H1 (cell line): ENCODE results near the gene SHMT1. TPM values are rescaled to one million over a fixed set of nuclear protein-coding genes. Genes with fewer than 3 reads are reported as not detected.

Experiments
- microRNA-seq, 2 experiments: library from miRNA; unstranded; fragments of <30 nt; microRNA quantifications; one replicate each; pipeline versions ENCODE4 to v1.2.0, GENCODE V29; 2016 to 2020; ENCODE audit warnings: borderline microRNAs expressed in 2 of 2, borderline number of aligned reads in 2 of 2, borderline replicate concordance in 1 of 2
- polyA plus RNA-seq, 7 experiments: library from polyadenylated mRNA; depleted of rRNA in 3 of 7; stranded (reverse) in 5 of 7; unstranded in 2 of 7; fragments of >200 nt in 5 of 7; fragments of 200-250 nt in 2 of 7; gene quantifications; 1 replicate in 5 of 7; 2 replicates in 1 of 7; 4 replicates in 1 of 7; pipeline versions ENCODE4 v1.2.1 to v1.2.3, GENCODE V29; 2011 to 2013; ENCODE audit warnings: missing spikeins in 2 of 7, mixed read lengths in 2 of 7
- small RNA-seq: library from polyadenylated mRNA; stranded (forward); fragments of <200 nt; extraction: miRNeasy Mini kit (QIAGEN cat#:217004); gene quantifications from one replicate; pipeline ENCODE3, GENCODE V24; 2013; ENCODE audit not compliant: insufficient read depth
- total RNA-seq: library from RNA; stranded (reverse); fragmentation: NEBNext Ultra II Directional; extraction: Animal tissue kit (Norgen Biotek cat#: 25700); gene quantifications from 2 replicates; pipeline ENCODE4 v1.2.1, GENCODE V29; 2021

Gene SHMT1
- total and polyA plus RNA-seq, 2 of the 8 experiments (the other 6 are each of a cell fraction or from before 2014, with no cell fraction given), result 30.7 to 39.3 TPM

Small RNA genes lying within 50 kb of the gene (microRNA-seq; reads per million reads assigned to microRNA genes)
- gene MIR6778, result 0 reads per million in 2 experiments

Small RNA genes lying within 50 kb of the gene (small RNA-seq; reads per million reads assigned to genes)
- not detected for gene AL353997.5

Other genes starting within 250 kb of the SHMT1 start
- gene ALKBH5, start 179.7 kb downstream of the SHMT1 start, total RNA-seq, result 86.4 and 86.6 TPM in 2 replicates
- 63.7 and 66.5 TPM in 2 replicates for gene ALKBH5, start 179.7 kb downstream of the SHMT1 start, polyA plus RNA-seq (2011; rRNA removed)
- gene LLGL1, start 137.9 kb downstream of the SHMT1 start, total RNA-seq, result 71.3 and 72.8 TPM in 2 replicates
- gene LLGL1, start 137.9 kb downstream of the SHMT1 start, polyA plus RNA-seq (2011; rRNA removed), result 107 and 137 TPM in 2 replicates
- gene FLII, start 104.8 kb downstream of the SHMT1 start, total RNA-seq, result 300 and 324 TPM in 2 replicates
- gene FLII, start 104.8 kb downstream of the SHMT1 start, polyA plus RNA-seq (2011; rRNA removed), result 549 and 674 TPM in 2 replicates
- gene MIEF2, start 102.9 kb downstream of the SHMT1 start, total RNA-seq, result 9.9 and 12.4 TPM in 2 replicates
- 24.9 and 39.6 TPM in 2 replicates for gene MIEF2, start 102.9 kb downstream of the SHMT1 start, polyA plus RNA-seq (2011; rRNA removed)
- gene TOP3A, start 48.6 kb downstream of the SHMT1 start, total RNA-seq, result 46.2 and 54.3 TPM in 2 replicates
- gene TOP3A, start 48.6 kb downstream of the SHMT1 start, polyA plus RNA-seq (2011; rRNA removed), result 21.5 and 23.4 TPM in 2 replicates
- gene SMCR8, start 48.3 kb downstream of the SHMT1 start, total RNA-seq, result 18.5 and 19.0 TPM in 2 replicates
- 6.9 and 8.9 TPM in 2 replicates for gene SMCR8, start 48.3 kb downstream of the SHMT1 start, polyA plus RNA-seq (2011; rRNA removed)
- not detected in 2 replicates for gene EVPLL, start 14.2 kb upstream of the SHMT1 start, total RNA-seq
- gene EVPLL, start 14.2 kb upstream of the SHMT1 start, polyA plus RNA-seq (2011; rRNA removed), result 0.06 and 0.13 TPM in 2 replicates
- not detected in 2 replicates for gene LGALS9C, start 113.2 kb upstream of the SHMT1 start, total RNA-seq
- 0.03 and 0.17 TPM in 2 replicates for gene LGALS9C, start 113.2 kb upstream of the SHMT1 start, polyA plus RNA-seq (2011; rRNA removed)